GM18505 (cell line): ENCODE measurements around the gene NAPA.

Experiments
- ATAC-seq: cut with Tn5 transposase; IDR thresholded peaks from one replicate; pipeline ENCODE4 v1.9.1; 2021; ENCODE audit not compliant: unreplicated experiment
- POLR2A ChIP-seq: IDR thresholded peaks from 4 replicates; pipeline ENCODE4 v1.6.1; 2011; ENCODE audit warnings: borderline replicate concordance; ENCODE audit not compliant: insufficient read depth, insufficient read length; ENCODE audit errors: extremely low read depth

NAPA gene

GRCh38 chr19:47503130-47503825 is 11.6 kb downstream of the NAPA start:
- TF ChIP-seq POLR2A: no peak
- ATAC-seq: no peak

- TF ChIP-seq POLR2A: no peak
- ATAC-seq: no peak
Observed at GRCh38 chr19:47499863-47500830, 14.7 kb downstream of the NAPA start.

DNA sequence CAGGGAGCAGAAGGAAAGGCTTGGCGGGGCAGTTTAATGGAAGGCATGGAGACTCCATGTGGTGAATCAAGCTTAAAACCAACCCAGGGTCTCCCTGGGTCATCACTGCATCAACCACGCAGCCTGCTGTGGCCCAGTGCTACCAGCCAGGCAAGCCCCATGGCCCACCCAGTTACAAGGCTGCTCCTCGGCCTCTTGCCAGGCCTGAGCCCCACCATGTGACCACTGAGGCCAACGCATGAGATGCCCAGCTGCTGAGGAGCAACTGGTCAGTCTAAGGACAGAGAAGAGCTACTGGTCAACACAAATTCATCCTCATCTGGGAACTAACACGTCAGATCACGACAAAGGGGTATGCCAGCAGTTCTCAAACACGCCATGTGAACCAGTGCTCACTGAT is 15.5 kb downstream of the NAPA start:
- TF ChIP-seq POLR2A: no peak
- ATAC-seq: no peak

- no peak for ATAC-seq
- no peak for TF ChIP-seq POLR2A
Observed at GRCh38 chr19:47498561-47498960, 16.3 kb downstream of the NAPA start.

GRCh38 chr19:47497821-47498520 is 16.9 kb downstream of the NAPA start:
- no peak for TF ChIP-seq POLR2A
- ATAC-seq: no peak

GRCh38 chr19:47497050-47497766 is 17.7 kb downstream of the NAPA start:
- TF ChIP-seq POLR2A: no peak
- no peak for ATAC-seq

- no peak for TF ChIP-seq POLR2A
- no peak for ATAC-seq
Observed at GRCh38 chr19:47495478-47496372, 19.1 kb downstream of the NAPA start.

- no peak for TF ChIP-seq POLR2A
- ATAC-seq: no peak
Observed at GRCh38 chr19:47494729-47495128, 20.1 kb downstream of the NAPA start.

DNA sequence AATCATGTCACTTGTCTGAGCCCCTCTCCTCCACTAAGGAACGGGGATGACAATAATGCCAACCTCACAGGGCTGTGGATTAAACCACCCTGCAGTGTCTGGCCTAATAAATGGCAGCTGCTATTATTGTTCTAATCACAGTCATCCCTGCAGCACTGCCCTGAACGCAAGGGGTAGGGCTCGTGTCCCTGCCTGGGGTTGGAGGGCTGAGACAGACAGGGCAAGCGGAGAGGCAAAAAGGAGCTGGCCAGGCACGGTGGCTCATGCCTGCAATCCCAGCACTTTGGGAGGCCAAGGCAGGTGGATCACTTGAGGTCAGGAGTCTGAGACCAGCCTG is 20.7 kb downstream of the NAPA start:
- ATAC-seq: no peak
- TF ChIP-seq POLR2A: no peak

DNA sequence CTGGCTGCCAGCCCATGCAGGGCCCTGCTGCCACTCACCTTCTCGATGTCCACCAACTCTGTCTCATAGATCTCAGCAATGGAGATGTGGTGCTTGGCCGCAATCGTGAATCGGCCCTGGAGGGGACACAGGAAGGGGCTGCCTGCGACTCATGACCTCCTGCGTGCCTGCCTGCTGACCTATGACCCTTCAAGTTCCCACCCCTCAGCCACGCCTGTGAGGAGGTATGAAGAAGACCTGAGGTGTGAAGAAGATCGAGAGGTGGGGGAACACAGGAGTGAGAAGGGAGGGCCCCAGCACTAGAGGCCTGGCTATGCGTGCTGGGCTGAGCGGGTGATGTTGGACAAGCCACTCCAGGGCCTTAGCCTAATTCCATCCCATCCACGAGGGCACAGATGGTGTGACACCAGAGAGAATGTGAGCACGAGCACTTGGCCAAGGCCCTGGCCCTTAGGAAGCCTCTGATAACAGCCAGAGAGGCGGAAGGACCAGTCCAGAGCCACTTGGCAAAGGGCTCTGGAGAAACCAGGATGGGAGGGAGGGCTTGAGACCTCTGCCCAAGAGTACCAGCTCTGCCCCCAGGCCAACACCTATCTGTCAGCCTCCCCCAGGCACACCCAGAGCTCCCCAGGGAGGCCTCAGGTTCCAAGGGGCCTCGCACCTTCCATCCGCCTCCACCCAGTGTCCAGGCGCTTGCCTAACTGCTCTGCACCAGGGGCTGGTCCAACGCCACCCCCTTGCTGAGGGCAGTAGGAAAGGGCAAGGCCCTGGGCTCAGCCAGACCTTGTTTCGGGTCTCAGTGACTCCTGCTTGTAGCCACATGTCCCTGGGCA is 21.3 kb downstream of the NAPA start:
- ATAC-seq: no peak
- no peak for TF ChIP-seq POLR2A

- ATAC-seq: no peak
- TF ChIP-seq POLR2A: no peak
Observed at GRCh38 chr19:47492571-47493377, 22.1 kb downstream of the NAPA start.

DNA sequence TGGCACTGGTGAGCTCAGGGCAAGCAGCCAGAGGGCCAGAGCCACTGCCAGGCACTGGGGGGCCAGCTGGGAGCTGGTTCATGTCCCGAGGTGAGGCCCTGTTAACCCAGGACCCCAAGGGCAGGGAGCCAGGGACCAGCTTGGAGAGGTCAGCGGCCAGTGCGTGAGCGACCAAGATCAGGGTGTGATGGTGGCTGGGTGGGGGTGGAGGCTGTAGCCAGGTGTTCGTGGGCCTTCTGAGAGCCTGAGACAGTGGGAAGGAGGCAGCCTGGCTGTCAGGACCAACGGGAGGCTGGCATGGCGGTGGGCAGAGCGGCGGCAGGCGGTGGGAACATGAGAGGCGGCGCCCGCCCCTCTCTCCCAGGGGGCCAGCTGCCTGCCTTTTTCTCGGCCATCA is 22.7 kb downstream of the NAPA start:
- no peak for ATAC-seq
- TF ChIP-seq POLR2A: no peak
